Stimulated activated CD8-positive, alpha-beta memory T cell treated with anti-CD3 and anti-CD28 coated beads, Interleukin-7, amount 100 ng/mL, for 1 hour (primary cell): ENCODE measurements around the gene FBXL14.

Source experiments
- DNase-seq, 2 donors: peaks; one replicate each; pipeline ENCODE4 v3.0.0-alpha.2; 2020; ENCODE audit warnings: low read depth in 2 of 2

The FBXL14 gene

GRCh38 chr12:1594261-1595025 lies at the start of gene FBXL14:
TSS of gene FBXL14 (minus strand) at chr12:1594581. CDS start at chr12:1594066, 515 bp downstream.
- peak; percentile 74 to 82 for DNase-seq

- DNase-seq, result no peak
These were observed 49.6 kb upstream of the FBXL14 start for GRCh38 chr12:1643905-1644533.

GRCh38 chr12:1643043-1643442 lies 48.7 kb upstream of the FBXL14 start:
- no peak for DNase-seq

GRCh38 chr12:1642513-1642912 lies 48.1 kb upstream of the FBXL14 start:
- no peak for DNase-seq

GRCh38 chr12:1640328-1641234 lies 46.2 kb upstream of the FBXL14 start:
- DNase-seq, result no peak

GRCh38 chr12:1639538-1639937 lies 45.2 kb upstream of the FBXL14 start:
- no peak for DNase-seq

GRCh38 chr12:1638203-1638602 lies 43.8 kb upstream of the FBXL14 start:
- DNase-seq, result no peak

GRCh38 chr12:1635301-1636095 lies 41.1 kb upstream of the FBXL14 start:
- no peak for DNase-seq

GRCh38 chr12:1634590-1635191 lies 40.3 kb upstream of the FBXL14 start:
- DNase-seq, result peak; percentile 25 to 42

- DNase-seq, result no peak
These were observed 39.8 kb upstream of the FBXL14 start for GRCh38 chr12:1634149-1634548.

- no peak for DNase-seq
These were observed 39.1 kb upstream of the FBXL14 start for GRCh38 chr12:1633459-1633858.

GRCh38 chr12:1632702-1633101 lies 38.3 kb upstream of the FBXL14 start:
- DNase-seq, result no peak

- DNase-seq, result no peak
These were observed 36.6 kb upstream of the FBXL14 start for GRCh38 chr12:1630827-1631591.

GRCh38 chr12:1630133-1630826 lies 35.9 kb upstream of the FBXL14 start:
- no peak for DNase-seq

GRCh38 chr12:1629338-1630132 lies 35.2 kb upstream of the FBXL14 start:
- no peak for DNase-seq

GRCh38 chr12:1628666-1629337 lies 34.4 kb upstream of the FBXL14 start, which contains the start of gene WNT5B:
TSS of gene WNT5B (plus strand) at chr12:1629231. CDS start at chr12:1631355, 2,124 bp downstream.
- no peak for DNase-seq

- DNase-seq, result no peak
These were observed 28.0 kb upstream of the FBXL14 start for GRCh38 chr12:1622406-1622805.

- DNase-seq, result no peak
These were observed 25.7 kb upstream of the FBXL14 start for GRCh38 chr12:1620092-1620491.
